Stimulated activated naive CD8-positive, alpha-beta T cell treated with anti-CD3 and anti-CD28 coated beads, Interleukin-15, Interleukin-2, amounts not matched to agents 100 U/mL and 50 U/mL, for 24 hours (primary cell): Measurements from ENCODE around the gene KRTAP12-4.
"Not testable (repeated sequence)": the region's sequence is repeated elsewhere in the genome, so short reads cannot be mapped to it uniquely, and the experiment has no call there.

Experiments used
- ATAC-seq: fragments of 150-1000 bp; cut with Tn5 transposase; one replicate; pipeline ENCODE4 v1.10.0; 2021
- DNase-seq: peaks from one replicate; pipeline ENCODE4 v3.0.0; 2021

The KRTAP12-4 gene

DNA sequence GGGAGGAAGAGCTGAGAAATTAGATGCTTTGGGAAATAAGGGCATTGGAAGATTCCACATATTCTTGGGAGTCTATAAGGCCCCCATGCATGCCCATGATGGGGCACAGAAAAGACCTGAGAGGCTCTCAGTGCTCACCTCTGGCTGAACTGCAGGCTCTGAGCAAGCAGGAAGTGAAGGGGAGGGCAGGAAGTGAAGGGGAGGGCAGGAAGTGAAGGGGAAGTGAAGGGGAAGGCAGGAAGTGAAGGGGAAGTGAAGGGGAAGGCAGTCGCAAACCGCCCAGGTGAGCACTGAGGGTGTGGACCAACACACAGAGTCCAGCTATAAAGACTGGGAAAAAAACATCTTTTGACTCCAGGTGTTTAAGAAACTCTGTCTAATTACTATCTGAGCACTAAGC, 24.0 kb downstream of the KRTAP12-4 start:
- ATAC-seq: no peak
- no peak for DNase-seq

DNA sequence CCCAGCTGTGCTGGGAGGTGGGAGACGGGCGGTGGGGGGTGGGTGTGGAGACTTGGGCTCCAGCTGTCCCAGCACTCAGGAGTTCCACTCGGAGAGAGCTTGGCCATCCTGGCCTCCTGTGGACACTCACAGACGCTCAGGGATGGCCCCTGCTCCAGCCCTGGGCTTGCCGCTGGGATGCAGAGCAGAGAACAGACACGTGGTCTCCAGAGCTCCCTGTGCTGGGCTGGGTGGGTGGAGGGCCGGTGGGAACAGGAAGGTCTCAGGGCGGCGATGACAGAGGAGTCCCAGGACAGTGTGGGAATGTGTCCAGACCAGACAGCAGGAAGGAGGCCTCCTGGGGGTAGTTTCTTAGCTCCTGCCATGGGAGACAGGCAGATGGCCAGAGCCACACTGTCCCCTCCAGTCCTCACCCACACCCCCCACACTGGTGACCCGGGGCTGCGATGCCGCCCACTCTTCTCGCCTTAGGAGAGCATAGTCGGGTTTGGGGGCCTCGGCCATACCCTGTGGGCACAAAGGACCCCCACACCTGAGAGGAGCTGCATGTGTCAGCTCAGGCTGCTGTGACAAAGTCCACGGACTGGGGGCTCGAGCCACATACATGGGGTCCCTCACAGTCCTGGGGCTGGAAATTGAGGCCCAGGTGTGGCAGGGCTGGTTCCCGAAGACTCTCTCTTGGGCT, 25.6 kb downstream of the KRTAP12-4 start:
- no peak for DNase-seq
- peak; percentile 36 for ATAC-seq

DNA sequence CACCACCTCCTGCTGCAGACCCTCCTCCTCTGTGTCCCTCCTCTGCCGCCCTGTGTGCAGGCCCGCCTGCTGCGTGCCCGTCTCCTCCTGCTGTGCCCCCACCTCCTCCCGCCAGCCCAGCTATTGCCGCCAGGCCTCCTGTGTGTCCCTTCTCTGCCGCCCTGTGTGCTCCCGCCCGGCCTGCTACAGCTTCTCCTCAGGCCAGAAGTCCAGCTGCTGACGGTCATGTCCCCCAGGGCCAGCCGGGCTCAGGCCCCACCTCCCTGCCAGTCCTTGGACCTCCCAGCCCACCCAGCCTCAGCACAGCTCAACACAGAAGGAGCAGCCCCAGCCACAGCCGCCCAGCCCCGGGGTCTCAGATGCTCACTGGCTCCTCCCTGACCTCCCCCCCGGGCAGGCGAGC, 26.6 kb downstream of the KRTAP12-4 start:
- not testable (repeated sequence) for DNase-seq, ATAC-seq

DNA sequence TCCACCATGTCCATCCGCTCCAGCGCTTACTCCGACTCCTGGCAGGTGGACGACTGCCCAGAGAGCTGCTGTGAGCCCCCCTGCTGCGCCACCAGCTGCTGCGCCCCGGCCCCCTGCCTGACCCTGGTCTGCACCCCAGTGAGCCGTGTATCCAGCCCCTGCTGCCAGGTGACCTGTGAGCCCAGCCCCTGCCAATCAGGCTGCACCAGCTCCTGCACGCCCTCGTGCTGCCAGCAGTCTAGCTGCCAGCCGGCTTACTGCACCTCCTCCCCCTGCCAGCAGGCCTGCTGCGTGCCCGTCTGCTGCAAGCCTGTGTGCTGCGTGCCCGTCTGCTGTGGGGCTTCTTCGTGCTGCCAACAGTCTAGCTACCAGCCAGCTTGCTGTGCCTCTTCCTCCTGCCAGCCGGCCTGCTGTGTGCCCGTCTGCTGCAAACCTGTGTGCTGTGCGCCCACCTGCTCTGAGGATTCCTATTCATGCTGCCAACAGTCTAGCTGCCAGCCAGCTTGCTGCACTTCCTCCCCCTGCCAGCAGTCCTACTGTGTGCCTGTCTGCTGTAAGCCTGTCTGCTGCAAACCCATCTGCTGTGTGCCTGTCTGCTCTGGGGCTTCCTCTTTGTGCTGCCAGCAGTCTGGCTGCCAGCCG, 27.2 kb downstream of the KRTAP12-4 start:
- DNase-seq, ATAC-seq: not testable (repeated sequence)

DNA sequence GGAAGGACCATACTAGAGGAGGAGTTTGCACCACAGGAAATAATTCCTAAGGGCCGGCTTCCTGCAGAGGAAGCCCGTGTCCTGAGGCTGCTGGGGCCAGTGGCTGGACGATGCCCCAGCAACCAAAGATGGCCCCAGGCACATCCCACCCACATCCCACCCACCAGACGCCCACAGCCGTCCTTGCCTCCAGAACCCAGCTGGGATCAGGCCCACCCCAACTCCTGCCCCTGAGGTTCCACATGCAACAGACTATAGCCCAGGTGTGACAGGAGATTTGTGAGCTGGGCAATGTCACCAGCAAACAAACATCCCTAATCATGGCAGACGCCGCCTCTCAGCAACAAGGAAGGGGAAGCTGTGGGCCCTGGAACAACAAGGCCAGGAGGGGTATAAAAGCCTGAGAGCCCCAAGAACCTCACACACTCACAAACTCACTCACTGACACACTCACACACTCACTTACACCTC, 27.8 kb downstream of the KRTAP12-4 start, which contains the start of gene KRTAP10-9:
TSS of gene KRTAP10-9 (plus strand) at position 421 of the 471 bp plus-strand sequence. CDS start 79 bp downstream, outside the sequence.
- no peak for ATAC-seq
- no peak for DNase-seq

DNA sequence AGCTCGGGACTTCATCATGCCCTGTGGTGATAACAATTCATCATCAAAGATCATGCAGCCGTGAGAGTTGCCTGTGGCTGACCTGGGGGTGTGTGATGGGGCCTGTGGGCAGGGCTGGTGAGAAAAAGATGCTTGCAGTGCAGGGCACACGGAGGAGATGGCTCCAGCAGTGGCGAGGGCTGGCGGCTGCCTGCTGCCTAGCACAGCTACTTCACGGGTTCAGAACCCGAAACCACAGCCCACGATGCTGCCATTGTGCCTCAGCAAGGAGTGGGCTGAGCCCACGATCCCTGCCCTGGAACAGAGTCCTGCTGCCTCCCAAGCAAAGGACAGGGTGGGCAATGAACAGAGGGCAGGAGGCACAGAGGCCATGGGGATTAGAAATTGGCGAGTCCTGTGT, 28.2 kb downstream of the KRTAP12-4 start:
- ATAC-seq: no peak
- no peak for DNase-seq

DNA sequence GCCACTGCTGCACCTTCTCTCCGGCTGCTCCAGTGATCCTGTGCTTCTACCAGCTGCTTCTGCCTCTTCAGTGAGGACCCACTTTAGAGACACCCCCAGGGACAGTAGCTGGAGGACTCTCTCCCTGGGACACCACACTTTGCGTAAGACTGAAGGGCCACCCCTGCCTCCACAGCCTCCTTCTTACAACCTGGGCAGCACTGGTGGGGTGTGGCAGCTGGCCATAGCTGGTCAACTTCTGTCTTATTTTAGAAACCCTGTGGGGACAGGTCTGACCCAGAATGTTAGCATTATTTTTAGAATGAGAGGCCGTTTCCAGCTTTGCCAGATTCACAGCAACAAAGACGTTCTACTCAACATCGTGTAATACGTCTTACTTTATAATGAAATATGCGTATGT, 28.7 kb downstream of the KRTAP12-4 start:
- no peak for ATAC-seq
- no peak for DNase-seq

DNA sequence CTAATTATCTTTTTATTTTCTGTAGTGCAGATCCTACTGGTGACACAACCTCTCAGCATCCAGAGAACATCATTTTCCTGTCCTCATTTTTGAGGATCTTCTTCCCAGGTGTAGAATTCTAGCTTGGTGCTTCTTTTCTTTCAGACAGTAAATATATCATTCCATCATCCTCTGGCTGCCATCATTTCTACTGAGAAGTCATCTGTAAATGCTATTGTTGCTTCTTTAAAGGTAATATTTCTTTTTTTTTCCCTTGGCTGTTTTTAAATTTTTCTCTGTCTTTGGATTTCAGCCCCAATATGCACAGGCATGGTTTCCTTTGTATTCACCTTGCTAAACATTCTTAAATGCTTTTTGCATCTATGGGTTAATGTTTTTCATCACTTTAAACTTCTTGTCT, 30.9 kb downstream of the KRTAP12-4 start:
- no peak for ATAC-seq

DNA sequence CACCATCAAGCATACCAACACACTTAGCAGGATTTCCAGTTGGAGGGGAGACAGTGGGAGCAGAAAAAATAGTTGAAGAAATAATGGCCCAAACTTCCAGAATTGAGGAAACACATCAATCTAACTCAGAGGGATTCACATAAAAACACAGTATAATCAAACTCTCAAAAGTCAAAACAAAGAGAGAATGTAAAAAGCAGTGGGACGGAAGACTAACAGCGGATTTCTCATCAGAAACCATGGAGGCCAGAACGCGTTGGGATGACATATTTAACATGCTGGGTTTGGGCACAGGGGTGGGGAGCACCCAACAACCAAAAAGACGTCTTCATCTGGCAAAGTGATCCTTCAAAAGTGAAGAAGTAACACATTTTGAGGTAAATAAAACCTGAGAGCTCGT, 34.6 kb downstream of the KRTAP12-4 start:
- DNase-seq (no peak), ATAC-seq (no peak)

More for the DNA sequence above, 30.9 kb downstream of the KRTAP12-4 start:
- no peak for DNase-seq

DNA sequence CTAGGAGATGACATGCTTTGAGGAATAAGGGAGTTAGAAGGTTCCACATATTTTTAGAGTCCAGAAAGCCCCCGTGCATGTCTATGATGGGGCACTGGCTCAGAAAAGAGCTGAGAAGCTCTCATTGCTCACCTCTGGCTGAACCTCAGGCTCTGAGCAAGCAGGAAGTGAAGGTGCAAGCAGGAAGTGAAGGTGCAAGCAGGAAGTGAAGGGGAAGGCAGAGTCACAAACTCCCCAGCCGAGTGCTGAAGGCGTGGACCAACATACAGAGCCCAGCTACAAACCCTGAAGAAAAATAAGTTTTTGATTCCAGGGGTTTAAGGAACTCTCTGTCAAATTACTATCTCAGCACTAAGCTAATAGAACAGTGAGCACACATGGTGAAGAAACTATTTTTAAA, 35.5 kb downstream of the KRTAP12-4 start:
- DNase-seq (peak; percentile 49), ATAC-seq (peak; percentile 88)

DNA sequence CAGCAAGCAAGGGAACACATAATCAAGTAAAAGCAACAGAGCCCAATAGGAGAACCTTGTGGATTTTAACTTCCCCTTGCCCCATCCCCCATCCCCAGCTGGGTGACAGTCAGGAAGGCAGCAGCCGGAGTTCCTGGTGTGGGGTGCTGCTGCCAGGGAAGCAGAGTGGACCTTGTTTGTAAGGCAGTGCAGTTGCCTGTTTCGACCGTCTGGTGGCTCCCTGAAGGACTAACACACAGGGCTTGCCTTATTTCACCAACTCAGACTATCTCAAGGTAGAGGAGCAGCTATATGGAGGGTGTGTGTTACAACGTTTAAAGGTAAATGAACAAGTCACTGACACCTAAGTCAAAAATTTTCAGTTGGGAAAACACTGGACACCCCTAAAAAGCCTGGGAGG, 36.0 kb downstream of the KRTAP12-4 start:
- DNase-seq: no peak
- no peak for ATAC-seq

DNA sequence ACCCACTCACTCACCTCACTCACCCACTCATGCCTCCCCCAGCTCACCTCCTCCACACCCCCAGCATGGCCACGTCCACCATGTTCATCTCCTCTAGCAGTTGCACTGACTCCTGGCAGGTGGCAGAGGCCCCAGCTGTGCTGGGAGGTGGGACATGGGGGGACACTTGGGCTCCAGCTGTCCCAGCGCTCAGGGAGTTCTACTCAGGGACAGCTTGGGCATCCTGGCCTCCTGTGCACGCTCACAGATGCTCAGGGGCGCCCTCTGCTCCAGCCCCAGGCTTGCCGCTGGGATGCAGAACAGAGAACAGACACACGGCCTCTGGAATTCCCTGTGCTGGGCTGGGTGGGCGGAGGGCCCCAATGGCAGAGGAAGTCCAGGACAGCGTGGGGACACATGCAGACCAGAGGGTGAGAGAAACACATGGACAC, 37.4 kb downstream of the KRTAP12-4 start:
- DNase-seq (no peak), ATAC-seq (no peak)

DNA sequence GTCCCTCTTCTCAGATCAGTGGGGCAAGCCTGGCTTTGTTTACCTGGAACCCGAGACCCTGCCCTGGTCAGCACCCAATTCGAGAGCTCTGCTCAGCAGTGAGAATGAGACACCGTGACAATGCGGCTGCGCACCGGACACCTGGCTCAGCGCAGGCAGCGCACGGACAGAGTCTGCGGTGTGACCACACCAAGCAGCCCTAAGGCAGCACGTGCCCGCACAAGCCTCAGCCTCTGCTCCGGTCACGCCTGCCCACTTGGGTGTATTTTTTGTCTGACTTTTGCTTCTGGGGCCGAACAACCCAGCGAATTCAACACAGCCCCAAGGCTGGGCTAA, 37.9 kb downstream of the KRTAP12-4 start:
- ATAC-seq (no peak), DNase-seq (no peak)

DNA sequence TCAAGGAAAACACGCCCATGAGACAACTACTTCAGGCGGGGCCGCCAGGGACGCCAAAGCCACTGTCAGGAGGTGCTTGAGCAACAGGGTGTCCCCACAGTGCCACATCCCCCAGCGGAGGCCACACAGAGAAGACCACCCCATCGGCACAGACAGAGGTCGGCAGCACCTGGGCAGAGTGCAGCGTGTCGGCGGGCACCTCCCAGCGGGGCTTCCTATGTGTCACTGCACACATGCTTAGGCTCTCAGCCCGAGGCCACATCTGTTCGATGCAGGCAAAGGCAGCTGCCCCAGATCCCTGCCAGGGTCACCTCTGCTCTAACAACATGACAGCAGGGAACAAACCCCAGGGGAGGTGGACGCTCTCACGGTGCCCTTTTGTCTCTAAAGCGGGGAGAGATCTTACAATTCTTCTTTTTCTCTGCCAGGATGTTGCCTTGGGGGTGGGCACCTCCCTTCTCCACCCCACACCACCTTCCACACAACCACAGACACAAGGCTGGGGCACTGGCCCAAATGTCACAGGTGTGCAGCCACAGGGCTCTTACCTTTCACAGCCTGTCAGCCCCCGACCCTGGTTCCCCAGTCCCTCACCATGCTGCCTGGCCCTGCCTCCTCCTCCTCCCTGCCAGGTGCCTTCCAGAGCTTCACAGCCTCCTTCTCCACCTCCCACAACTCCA, 38.4 kb downstream of the KRTAP12-4 start:
- no peak for DNase-seq
- ATAC-seq: no peak

DNA sequence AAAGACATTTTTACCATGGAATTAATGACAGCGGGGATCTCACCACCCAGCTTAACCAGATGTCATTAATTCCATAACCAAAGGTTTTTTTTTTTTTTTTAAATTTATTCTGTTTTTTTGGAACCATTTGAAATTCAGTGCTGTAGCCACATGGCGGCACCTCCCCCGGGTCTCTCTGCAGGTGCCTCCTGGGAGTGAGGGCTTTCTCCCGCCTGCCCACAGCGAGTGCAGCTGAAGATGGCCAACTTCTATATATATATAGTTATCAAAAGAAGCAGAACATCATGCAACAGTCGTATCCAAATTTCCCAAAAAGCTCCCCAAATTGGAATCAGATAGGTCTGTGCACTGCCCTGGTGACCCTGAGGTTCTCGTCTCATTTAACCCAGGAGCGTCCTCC, 39.0 kb downstream of the KRTAP12-4 start:
- ATAC-seq: no peak
- no peak for DNase-seq

DNA sequence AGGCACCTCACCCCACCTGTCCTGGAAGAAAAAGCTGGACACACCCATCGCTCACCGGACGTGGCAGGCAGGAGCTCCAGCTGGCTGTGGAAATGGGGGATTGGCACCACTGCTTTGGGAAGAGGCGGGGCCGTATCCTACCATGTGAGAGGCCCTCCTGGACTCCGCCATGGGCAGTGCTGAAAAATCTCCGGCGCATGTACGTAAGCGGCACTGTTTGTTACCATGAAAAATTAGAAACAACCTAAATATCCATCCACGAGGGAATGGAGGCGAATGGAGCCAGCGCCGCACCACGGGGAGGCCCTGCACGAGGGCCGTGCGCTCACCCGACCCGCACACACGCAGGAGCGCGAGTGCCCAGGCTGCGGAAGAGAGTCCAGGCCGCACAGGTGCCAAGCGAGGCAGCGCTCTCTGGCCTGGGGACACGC, 39.5 kb downstream of the KRTAP12-4 start:
- DNase-seq (no peak), ATAC-seq (no peak)

DNA sequence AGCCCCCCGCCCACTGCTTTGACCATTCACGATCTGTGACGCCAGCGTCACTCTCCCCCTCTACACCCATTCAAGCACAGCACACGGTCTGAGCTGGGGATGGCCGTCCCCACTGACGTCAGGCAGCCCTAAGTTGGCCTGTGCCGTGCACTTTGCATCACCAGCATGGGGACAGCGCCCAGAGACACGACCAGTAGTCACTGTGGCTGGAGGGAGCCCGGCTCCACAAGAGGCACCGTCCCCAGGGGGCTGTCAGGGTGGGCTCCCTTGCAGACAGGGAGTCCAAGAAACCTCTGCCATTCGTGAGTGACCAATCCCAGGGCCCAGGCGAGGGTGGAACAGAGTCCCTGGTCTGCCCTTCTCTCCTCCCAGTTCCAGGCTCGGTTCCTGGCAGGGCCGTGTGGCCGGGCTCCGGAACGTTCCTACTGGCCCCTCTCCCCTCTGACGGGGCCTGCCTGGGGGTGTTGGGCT, 40.3 kb downstream of the KRTAP12-4 start:
- DNase-seq (no peak), ATAC-seq (no peak)

DNA sequence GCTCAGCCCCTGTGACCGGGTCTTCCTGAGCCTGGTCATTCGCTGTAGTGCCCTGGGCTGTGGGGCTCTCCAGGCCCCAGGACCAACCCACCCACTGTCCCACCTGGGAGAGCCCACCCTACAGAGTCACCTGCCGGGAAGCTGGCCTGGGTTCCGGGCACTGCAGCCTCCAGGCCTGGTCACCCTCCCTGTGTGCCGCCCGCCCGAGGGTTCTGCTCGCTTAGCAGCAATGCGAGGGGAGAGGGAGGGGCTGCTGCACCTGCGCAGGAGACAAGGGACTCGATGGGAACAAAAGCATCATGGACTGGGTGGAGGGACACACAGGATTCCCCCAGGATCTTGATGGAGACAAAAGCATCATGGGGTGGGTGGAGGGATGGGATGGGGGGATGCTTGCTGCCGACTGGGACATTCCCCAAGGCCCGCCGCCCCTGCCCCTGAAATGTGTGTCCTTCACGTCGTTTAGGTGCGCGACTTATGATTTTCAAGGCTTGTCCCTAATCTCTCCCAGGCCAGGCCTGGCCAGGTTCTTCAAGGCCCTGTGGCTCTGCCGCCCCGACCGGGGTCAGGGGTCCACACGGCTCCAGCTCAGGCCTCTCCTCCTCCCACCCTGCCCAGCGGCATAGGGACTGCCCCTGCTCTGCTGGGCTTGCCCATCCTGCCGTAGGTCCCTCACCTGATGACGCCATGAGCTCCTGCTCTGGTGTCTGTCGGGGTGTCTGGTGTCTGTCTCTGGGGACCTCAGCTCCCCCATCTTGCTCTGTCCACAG, 40.9 kb downstream of the KRTAP12-4 start:
- ATAC-seq (no peak), DNase-seq (no peak)

DNA sequence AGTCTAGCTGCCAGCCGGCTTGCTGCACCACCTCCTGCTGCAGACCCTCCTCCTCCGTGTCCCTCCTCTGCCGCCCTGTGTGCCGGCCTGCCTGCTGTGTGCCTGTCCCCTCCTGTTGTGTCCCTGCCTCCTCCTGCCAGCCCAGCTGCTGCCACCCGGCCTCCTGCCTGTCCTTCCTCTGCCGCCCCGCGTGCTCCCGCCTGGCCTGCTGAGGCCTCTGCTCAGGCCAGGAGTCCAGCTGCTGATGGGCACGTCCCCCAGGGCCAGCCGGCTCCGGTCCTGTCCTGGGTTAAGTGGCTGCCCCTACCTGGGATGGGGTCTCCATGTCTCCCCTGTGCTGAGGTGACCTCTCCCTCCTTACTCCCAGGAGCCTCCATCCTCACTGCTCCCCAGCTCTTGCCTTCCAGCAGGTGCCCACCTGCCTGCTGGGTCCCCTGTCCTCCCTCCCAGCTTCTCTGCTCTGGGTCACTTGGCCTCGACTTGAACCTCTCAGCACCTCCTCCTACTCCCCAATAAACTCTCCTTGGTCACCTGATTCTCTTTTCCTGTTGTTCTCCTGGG, 41.7 kb downstream of the KRTAP12-4 start:
- ATAC-seq: no peak

DNA sequence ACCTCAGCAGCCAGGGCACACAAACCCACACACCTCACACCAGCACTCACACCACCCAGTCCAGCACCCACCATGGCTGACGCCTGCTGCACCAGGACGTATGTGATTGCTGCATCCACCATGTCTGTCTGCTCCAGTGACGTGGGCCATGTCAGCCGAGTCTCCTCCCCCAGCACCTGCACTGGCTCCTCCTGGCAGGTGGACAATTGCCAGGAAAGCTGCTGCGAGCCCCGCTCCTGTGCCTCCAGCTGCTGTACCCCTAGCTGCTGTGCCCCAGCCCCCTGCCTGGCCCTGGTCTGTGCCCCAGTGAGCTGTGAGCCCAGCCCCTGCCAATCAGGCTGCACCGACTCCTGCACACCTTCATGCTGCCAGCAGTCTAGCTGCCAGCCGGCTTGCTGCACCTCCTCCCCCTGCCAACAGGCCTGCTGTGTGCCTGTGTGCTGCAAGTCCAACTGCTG, 42.4 kb downstream of the KRTAP12-4 start, which contains the start of gene KRTAP10-8:
TSS of gene KRTAP10-8 (plus strand) at position 51 of the 458 bp plus-strand sequence. CDS start at position 73, 22 bp downstream.
- no peak for DNase-seq

More for the DNA sequence above, 41.7 kb downstream of the KRTAP12-4 start:
- no peak for DNase-seq

DNA sequence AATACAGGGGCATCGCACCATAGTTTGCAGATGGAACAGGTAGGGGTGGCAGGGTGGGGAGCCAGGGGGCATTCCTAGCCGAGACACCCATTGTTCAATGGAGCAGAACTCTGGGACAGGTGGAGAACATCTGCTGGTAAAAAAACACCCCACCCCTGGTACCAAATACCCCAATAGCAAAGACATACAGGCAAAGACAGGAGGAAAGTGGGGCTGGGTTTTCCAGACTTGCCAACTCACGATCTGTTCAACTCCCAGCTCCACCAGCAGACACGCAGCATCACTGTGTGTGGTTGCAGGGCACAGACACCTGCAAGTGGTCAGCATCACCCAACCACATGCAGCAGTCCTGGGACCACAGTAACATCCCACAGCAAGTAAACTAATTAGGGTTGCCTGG, 42.9 kb downstream of the KRTAP12-4 start:
- ATAC-seq: no peak
- no peak for DNase-seq

More for the DNA sequence above, 42.4 kb downstream of the KRTAP12-4 start, which contains the start of gene KRTAP10-8:
- ATAC-seq: no peak
